HepG2 (cell line): ENCODE data around the gene USP9Y. TPM values are rescaled to one million over a fixed set of nuclear protein-coding genes. Genes with fewer than 3 reads are reported as not detected.
A peak's percentile ranks its signal among the peaks of the same experiment; 100 is the strongest.

Experiments
- PHF8 ChIP-seq: sonication (generic); formaldehyde crosslinking; IDR thresholded peaks from 2 replicates; pipeline ENCODE4 v1.5.0; 2020; ENCODE audit warnings: missing genetic modification reagents
- SOX5 ChIP-seq: IDR thresholded peaks from 2 replicates; pipeline ENCODE4 v1.6.1; 2016; ENCODE audit warnings: borderline replicate concordance
- ZC3H13 ChIP-seq: sonication (generic); formaldehyde crosslinking; IDR thresholded peaks from 2 replicates; pipeline ENCODE4 v1.8.1; 2023; ENCODE audit warnings: mild to moderate bottlenecking, missing genetic modification reagents, moderate library complexity
- ZNF569 ChIP-seq: sonication (generic); formaldehyde crosslinking; IDR thresholded peaks from 2 replicates; pipeline ENCODE4 v1.5.0; 2020; ENCODE audit warnings: mild to moderate bottlenecking, missing genetic modification reagents, moderate library complexity, borderline replicate concordance
- polyA plus RNA-seq, 8 experiments: library from polyadenylated mRNA; depleted of rRNA in 3 of 8; stranded (reverse) in 7 of 8; unstranded in 1 of 8; fragments of >200 nt; fragmentation: Illumina TruSeq in 4 of 8; extraction: Trizol in 4 of 8; gene quantifications; 2 replicates each; pipeline versions ENCODE4 v1.2.1 to v1.2.3, GENCODE V29; 2011 to 2016; ENCODE audit warnings: low read depth in 4 of 8, missing spikeins in 1 of 8, mixed read lengths in 1 of 8; ENCODE audit not compliant: insufficient read depth in 1 of 8
- total RNA-seq, 5 experiments: library from RNA; depleted of rRNA; stranded (reverse); fragments of >200 nt; fragmentation: Illumina TruSeq; extraction: Trizol; gene quantifications; 2 replicates each; pipeline ENCODE4 v1.2.3, GENCODE V29; 2016; ENCODE audit warnings: low read depth in 1 of 5
- TF ChIP-seq, protein P1 (sequence below): sonication (generic); formaldehyde crosslinking; conservative IDR thresholded peaks from 2 replicates; pipeline ENCODE4 v1.5.0; 2020; ENCODE audit warnings: missing genetic modification reagents
- TF ChIP-seq, protein P2 (sequence below): sonication (generic); formaldehyde crosslinking; conservative IDR thresholded peaks from 2 replicates; pipeline ENCODE4 v1.4.0; 2020; ENCODE audit warnings: missing genetic modification reagents
- TF ChIP-seq, protein P3 (sequence below): sonication (generic); formaldehyde crosslinking; IDR thresholded peaks from 2 replicates; pipeline ENCODE4 v1.4.0; 2020; ENCODE audit warnings: missing genetic modification reagents, borderline replicate concordance
- TF ChIP-seq, protein P4 (sequence below), 2 experiments: sonication (generic) in 1 of 2; formaldehyde crosslinking in 1 of 2; IDR thresholded peaks; 2 replicates each; pipeline versions ENCODE4 v1.5.1 to v1.6.1; 2011 to 2020; ENCODE audit warnings: borderline replicate concordance in 1 of 2, low read depth in 1 of 2, low read length in 1 of 2, mild to moderate bottlenecking in 1 of 2, missing genetic modification reagents in 1 of 2, moderate library complexity in 1 of 2

Gene USP9Y
- total and polyA plus RNA-seq, 2 of the 13 experiments (the other 11 are each of a cell fraction or from before 2014, with no cell fraction given), result 14.6 to 41.9 TPM

DNA sequence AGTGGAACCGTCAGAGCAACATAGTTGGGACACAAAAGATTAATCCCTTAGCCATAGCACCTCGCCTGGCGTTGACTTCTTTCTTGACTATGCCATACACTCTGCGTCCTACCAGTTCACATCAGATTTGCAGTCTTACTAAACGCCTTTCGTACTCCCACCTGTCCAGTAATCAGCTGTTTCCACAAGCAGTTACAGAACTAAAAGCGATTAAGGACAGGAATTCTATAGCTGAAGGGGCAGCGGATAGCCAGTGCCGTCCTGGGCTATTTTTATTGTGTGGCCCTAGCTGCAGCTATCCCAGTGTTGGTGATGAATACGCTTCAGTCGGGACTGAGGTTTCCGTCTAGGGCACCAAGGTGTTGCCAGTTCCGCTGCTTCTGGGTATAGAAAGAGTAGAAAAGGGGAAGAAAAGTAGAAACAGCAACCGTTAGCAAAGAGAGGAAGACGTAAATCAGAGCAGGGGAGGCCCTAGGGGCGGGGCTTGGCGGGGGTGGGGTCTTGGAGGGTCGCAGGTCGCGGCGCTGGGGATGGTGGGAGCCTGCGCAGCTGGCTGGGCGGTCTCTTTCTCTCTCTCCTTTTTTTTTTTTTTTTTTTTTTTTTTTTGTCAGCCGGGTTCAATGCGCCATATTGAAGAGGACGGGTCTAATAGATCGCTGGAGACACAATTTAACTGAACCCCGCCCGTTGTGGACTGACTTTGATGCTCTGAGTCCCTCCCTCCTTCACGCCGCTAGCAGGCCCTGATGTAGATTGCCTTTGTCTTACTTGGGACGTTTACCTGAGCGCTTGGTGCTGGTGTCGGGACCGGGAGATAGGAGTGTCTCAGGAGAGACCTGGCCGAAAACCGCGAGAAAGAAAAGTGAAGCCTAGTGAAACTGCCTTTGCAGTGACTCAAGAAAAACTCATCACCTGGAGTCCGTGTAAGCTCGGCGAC, 39.0 kb upstream of the USP9Y start (continued):
- TF ChIP-seq, protein P1, sequence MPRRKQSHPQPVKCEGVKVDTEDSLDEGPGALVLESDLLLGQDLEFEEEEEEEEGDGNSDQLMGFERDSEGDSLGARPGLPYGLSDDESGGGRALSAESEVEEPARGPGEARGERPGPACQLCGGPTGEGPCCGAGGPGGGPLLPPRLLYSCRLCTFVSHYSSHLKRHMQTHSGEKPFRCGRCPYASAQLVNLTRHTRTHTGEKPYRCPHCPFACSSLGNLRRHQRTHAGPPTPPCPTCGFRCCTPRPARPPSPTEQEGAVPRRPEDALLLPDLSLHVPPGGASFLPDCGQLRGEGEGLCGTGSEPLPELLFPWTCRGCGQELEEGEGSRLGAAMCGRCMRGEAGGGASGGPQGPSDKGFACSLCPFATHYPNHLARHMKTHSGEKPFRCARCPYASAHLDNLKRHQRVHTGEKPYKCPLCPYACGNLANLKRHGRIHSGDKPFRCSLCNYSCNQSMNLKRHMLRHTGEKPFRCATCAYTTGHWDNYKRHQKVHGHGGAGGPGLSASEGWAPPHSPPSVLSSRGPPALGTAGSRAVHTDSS (CRISPR knock-in tag), result no peak
- TF ChIP-seq ZC3H13 (CRISPR knock-in tag) (no peak), SOX5 (no peak), PHF8 (CRISPR knock-in tag) (peak; percentile 55), ZNF569 (CRISPR knock-in tag) (no peak)
- TF ChIP-seq, protein P2, sequence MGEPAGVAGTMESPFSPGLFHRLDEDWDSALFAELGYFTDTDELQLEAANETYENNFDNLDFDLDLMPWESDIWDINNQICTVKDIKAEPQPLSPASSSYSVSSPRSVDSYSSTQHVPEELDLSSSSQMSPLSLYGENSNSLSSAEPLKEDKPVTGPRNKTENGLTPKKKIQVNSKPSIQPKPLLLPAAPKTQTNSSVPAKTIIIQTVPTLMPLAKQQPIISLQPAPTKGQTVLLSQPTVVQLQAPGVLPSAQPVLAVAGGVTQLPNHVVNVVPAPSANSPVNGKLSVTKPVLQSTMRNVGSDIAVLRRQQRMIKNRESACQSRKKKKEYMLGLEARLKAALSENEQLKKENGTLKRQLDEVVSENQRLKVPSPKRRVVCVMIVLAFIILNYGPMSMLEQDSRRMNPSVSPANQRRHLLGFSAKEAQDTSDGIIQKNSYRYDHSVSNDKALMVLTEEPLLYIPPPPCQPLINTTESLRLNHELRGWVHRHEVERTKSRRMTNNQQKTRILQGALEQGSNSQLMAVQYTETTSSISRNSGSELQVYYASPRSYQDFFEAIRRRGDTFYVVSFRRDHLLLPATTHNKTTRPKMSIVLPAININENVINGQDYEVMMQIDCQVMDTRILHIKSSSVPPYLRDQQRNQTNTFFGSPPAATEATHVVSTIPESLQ (CRISPR knock-in tag), result no peak
- TF ChIP-seq, protein P3, sequence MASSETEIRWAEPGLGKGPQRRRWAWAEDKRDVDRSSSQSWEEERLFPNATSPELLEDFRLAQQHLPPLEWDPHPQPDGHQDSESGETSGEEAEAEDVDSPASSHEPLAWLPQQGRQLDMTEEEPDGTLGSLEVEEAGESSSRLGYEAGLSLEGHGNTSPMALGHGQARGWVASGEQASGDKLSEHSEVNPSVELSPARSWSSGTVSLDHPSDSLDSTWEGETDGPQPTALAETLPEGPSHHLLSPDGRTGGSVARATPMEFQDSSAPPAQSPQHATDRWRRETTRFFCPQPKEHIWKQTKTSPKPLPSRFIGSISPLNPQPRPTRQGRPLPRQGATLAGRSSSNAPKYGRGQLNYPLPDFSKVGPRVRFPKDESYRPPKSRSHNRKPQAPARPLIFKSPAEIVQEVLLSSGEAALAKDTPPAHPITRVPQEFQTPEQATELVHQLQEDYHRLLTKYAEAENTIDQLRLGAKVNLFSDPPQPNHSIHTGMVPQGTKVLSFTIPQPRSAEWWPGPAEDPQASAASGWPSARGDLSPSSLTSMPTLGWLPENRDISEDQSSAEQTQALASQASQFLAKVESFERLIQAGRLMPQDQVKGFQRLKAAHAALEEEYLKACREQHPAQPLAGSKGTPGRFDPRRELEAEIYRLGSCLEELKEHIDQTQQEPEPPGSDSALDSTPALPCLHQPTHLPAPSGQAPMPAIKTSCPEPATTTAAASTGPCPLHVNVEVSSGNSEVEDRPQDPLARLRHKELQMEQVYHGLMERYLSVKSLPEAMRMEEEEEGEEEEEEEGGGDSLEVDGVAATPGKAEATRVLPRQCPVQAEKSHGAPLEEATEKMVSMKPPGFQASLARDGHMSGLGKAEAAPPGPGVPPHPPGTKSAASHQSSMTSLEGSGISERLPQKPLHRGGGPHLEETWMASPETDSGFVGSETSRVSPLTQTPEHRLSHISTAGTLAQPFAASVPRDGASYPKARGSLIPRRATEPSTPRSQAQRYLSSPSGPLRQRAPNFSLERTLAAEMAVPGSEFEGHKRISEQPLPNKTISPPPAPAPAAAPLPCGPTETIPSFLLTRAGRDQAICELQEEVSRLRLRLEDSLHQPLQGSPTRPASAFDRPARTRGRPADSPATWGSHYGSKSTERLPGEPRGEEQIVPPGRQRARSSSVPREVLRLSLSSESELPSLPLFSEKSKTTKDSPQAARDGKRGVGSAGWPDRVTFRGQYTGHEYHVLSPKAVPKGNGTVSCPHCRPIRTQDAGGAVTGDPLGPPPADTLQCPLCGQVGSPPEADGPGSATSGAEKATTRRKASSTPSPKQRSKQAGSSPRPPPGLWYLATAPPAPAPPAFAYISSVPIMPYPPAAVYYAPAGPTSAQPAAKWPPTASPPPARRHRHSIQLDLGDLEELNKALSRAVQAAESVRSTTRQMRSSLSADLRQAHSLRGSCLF, result no peak
- TF ChIP-seq, protein P4, sequence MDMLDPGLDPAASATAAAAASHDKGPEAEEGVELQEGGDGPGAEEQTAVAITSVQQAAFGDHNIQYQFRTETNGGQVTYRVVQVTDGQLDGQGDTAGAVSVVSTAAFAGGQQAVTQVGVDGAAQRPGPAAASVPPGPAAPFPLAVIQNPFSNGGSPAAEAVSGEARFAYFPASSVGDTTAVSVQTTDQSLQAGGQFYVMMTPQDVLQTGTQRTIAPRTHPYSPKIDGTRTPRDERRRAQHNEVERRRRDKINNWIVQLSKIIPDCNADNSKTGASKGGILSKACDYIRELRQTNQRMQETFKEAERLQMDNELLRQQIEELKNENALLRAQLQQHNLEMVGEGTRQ (IDR thresholded peaks at IDR 0.05; ENCODE audit: low read depth, low read length), result no peak
- TF ChIP-seq, protein P4 (CRISPR knock-in tag; IDR thresholded peaks at IDR 0.05; ENCODE audit: borderline replicate concordance), result no peak
- TF ChIP-seq, all 625 proteins: peak for 6
